SK-N-SH (cell line): Measurements from ENCODE around the gene MCTP1. TPM values are rescaled to one million over a fixed set of nuclear protein-coding genes. Genes with fewer than 3 reads are reported as not detected.
A peak's percentile ranks its signal among the peaks of the same experiment; 100 is the strongest.

ENCODE experiments used
- CTCF ChIA-PET: fragments of 300-600, 350-600 bp; formaldehyde crosslinking; extraction: SDS; loops from one replicate; lab custom pipeline; 2021; lab: Yijun Ruan, JAX
- POLR2A ChIA-PET: fragments of 350-600 bp; sonication (Branson Sonifier 250); formaldehyde crosslinking; extraction: SDS; loops from one replicate; lab custom pipeline; 2020; ENCODE audit warnings: antibody characterized with exemption, inconsistent platforms; lab: Yijun Ruan, JAX
- DNase-seq: peaks from one replicate; pipeline ENCODE4 v3.0.0; 2012
- H2AFZ ChIP-seq: fragments of 200-600 bp; sonication (generic); 2 replicates; pipeline ENCODE4 v1.8.1; 2016; ENCODE audit warnings: antibody characterized with exemption, mild to moderate bottlenecking, low read depth
- H3F3A ChIP-seq: fragments of 200-600 bp; sonication (generic); replicated peaks from 2 replicates; pipeline ENCODE3; 2016; ENCODE audit warnings: antibody characterized with exemption, mild to moderate bottlenecking; ENCODE audit not compliant: insufficient read depth
- H3K27ac ChIP-seq, 2 experiments: fragments of 200-500 bp in 1 of 2; fragments of 200-600 bp in 1 of 2; sonication (Bioruptor generic) in 1 of 2; sonication (generic), shearing (Covaris generic) in 1 of 2; 2 replicates each; pipeline versions ENCODE4 v1.5.1 to v1.6.1; 2014 to 2016; ENCODE audit warnings: low read depth in 2 of 2, inconsistent platforms in 1 of 2, low read length in 1 of 2, mild to moderate bottlenecking in 1 of 2, mixed read lengths in 1 of 2
- H3K27me3 ChIP-seq: fragments of 200-600 bp; sonication (generic), shearing (Covaris generic); 2 replicates; pipeline ENCODE4 v1.6.1; 2016; ENCODE audit warnings: mixed run types; ENCODE audit not compliant: insufficient read depth
- H3K36me3 ChIP-seq, 2 experiments: fragments of 200-500 bp in 1 of 2; fragments of 200-600 bp in 1 of 2; sonication (Bioruptor generic) in 1 of 2; sonication (generic) in 1 of 2; replicated peaks in 1 of 2; 2 replicates each; pipeline versions ENCODE3 to v1.5.1; 2014 to 2016; ENCODE audit warnings: low read length in 1 of 2, mild to moderate bottlenecking in 1 of 2; ENCODE audit not compliant: insufficient read depth in 2 of 2, control insufficient read depth in 1 of 2
- H3K4me1 ChIP-seq, 2 experiments: fragments of 200-500 bp in 1 of 2; fragments of 200-600 bp in 1 of 2; sonication (Bioruptor generic) in 1 of 2; sonication (generic), shearing (Covaris generic) in 1 of 2; 2 replicates each; pipeline versions ENCODE4 v1.5.1 to v1.6.1; 2014 to 2016; ENCODE audit warnings: low read depth in 1 of 2, low read length in 1 of 2, mixed run types in 1 of 2; ENCODE audit not compliant: insufficient read depth in 2 of 2, control insufficient read depth in 1 of 2
- H3K4me2 ChIP-seq: fragments of 200-600 bp; sonication (generic), shearing (Covaris generic); 2 replicates; pipeline ENCODE4 v1.6.1; 2017; ENCODE audit warnings: mixed run types
- H3K4me3 ChIP-seq, 2 experiments: fragments of 200-500 bp in 1 of 2; fragments of 200-600 bp in 1 of 2; sonication (Bioruptor generic) in 1 of 2; sonication (generic), shearing (Covaris generic) in 1 of 2; 2 replicates each; pipeline versions ENCODE4 v1.5.1 to v1.8.1; 2014 to 2016; ENCODE audit warnings: low read depth in 2 of 2, inconsistent platforms in 1 of 2, low read length in 1 of 2, mild to moderate bottlenecking in 1 of 2, mixed read lengths in 1 of 2, moderate library complexity in 1 of 2
- H3K79me2 ChIP-seq: fragments of 200-600 bp; sonication (generic); 2 replicates; pipeline ENCODE4 v1.8.1; 2017; ENCODE audit warnings: mild to moderate bottlenecking; ENCODE audit not compliant: insufficient read depth
- H3K9ac ChIP-seq: fragments of 200-600 bp; sonication (generic); 2 replicates; pipeline ENCODE4 v1.6.1; 2017; ENCODE audit warnings: mixed run types
- H3K9me2 ChIP-seq: fragments of 200-600 bp; sonication (generic); 2 replicates; pipeline ENCODE4 v1.6.1; 2017; ENCODE audit warnings: mixed run types
- H3K9me3 ChIP-seq: fragments of 200-600 bp; sonication (generic); 2 replicates; pipeline ENCODE4 v1.6.1; 2017; ENCODE audit warnings: mixed run types, mild to moderate bottlenecking, moderate library complexity
- H4K20me1 ChIP-seq: fragments of 200-600 bp; sonication (generic); 2 replicates; pipeline ENCODE4 v1.6.1; 2017; ENCODE audit warnings: mild to moderate bottlenecking, mixed run types; ENCODE audit not compliant: insufficient read depth
- CTCF ChIP-seq: fragments of 200-600 bp; sonication (generic); IDR thresholded peaks from 2 replicates; pipeline ENCODE4 v1.6.1; 2017; ENCODE audit warnings: antibody characterized with exemption, mild to moderate bottlenecking, moderate library complexity
- EZH2phosphoT487 ChIP-seq: fragments of 200-600 bp; sonication (generic); IDR thresholded peaks from 2 replicates; pipeline ENCODE4 v1.6.1; 2017; ENCODE audit warnings: low read depth, mixed run types, mild to moderate bottlenecking, antibody characterized with exemption, moderate library complexity, borderline replicate concordance
- GABPA ChIP-seq: IDR thresholded peaks from 2 replicates; pipeline ENCODE4 v1.4.0; 2012; ENCODE audit warnings: low read depth, mild to moderate bottlenecking
- JUND ChIP-seq: IDR thresholded peaks from 2 replicates; pipeline ENCODE4 v1.4.0; 2012
- MAX ChIP-seq: IDR thresholded peaks from 2 replicates; pipeline ENCODE4 v1.4.0; 2012; ENCODE audit warnings: low read depth
- MEF2A ChIP-seq: IDR thresholded peaks from 2 replicates; pipeline ENCODE4 v1.4.0; 2012; ENCODE audit warnings: low read depth, borderline replicate concordance
- MXI1 ChIP-seq: IDR thresholded peaks from 2 replicates; pipeline ENCODE4 v1.6.1; 2012; ENCODE audit warnings: mild to moderate bottlenecking, low read depth, low read length, improper control_type of control experiment
- NFIC ChIP-seq: IDR thresholded peaks from 2 replicates; pipeline ENCODE4 v1.4.0; 2012; ENCODE audit warnings: borderline replicate concordance
- NRF1 ChIP-seq: IDR thresholded peaks from 2 replicates; pipeline ENCODE4 v1.6.1; 2012; ENCODE audit warnings: low read depth, mild to moderate bottlenecking, low read length
- PBX3 ChIP-seq: IDR thresholded peaks from 2 replicates; pipeline ENCODE4; 2012
- POLR2AphosphoS5 ChIP-seq: IDR thresholded peaks from 2 replicates; pipeline ENCODE4 v1.6.1; 2012; ENCODE audit warnings: low read depth, low read length
- REST ChIP-seq: IDR thresholded peaks from 2 replicates; pipeline ENCODE4 v1.6.1; 2012; ENCODE audit warnings: mild to moderate bottlenecking, low read depth, low read length, moderate library complexity
- RXRA ChIP-seq: IDR thresholded peaks from 2 replicates; pipeline ENCODE4 v1.4.0; 2012; ENCODE audit warnings: low read depth, mild to moderate bottlenecking, borderline replicate concordance
- SIN3A ChIP-seq: IDR thresholded peaks from 2 replicates; pipeline ENCODE4 v1.6.1; 2012; ENCODE audit warnings: low read depth, mild to moderate bottlenecking, low read length, moderate library complexity, borderline replicate concordance
- SMC3 ChIP-seq: IDR thresholded peaks from 2 replicates; pipeline ENCODE4 v1.6.1; 2012; ENCODE audit warnings: low read depth, low read length, improper control_type of control experiment
- TEAD4 ChIP-seq: IDR thresholded peaks from 2 replicates; pipeline ENCODE4 v1.4.0; 2012; ENCODE audit warnings: mild to moderate bottlenecking, borderline replicate concordance; ENCODE audit not compliant: insufficient read depth
- USF1 ChIP-seq: IDR thresholded peaks from 2 replicates; pipeline ENCODE4 v1.4.0; 2012; ENCODE audit warnings: low read depth, borderline replicate concordance
- YY1 ChIP-seq: IDR thresholded peaks from 2 replicates; pipeline ENCODE4 v1.4.0; 2012; ENCODE audit warnings: low read depth, mild to moderate bottlenecking
- WGBS: methylation state at CpG from one replicate; pipeline ENCODE4 v1.1.6; 2017; ENCODE audit warnings: low lambda C conversion rate; 5-methylcytosine and 5-hydroxymethylcytosine counted together
- polyA plus RNA-seq, 3 experiments: library from polyadenylated mRNA; depleted of rRNA; stranded (reverse); fragments of >200 nt; gene quantifications; 2 replicates each; pipeline ENCODE4 v1.2.3, GENCODE V29; 2012

MCTP1 gene
- polyA plus RNA-seq, 1 of the 3 experiments (the other 2 are of a cell fraction): 0.53 TPM

- TF ChIP-seq SIN3A (no peak), MXI1 (no peak), RXRA (no peak)
Observed at GRCh38 chr5:95181644-95182043, 103.2 kb downstream of the MCTP1 start (continued).

- Histone ChIP-seq H3F3A (peaks cover 2% of the 10 kb centered on the region), H3K4me1 (no peaks in the 10 kb centered on the region; a peak in 1 of 4 replicates), H3K9ac (no peak overlapping the region), H2AFZ (peak overlapping the region; percentile 12; the same call in 1 of the 2 replicates), H3K9me3 (no peaks in the 10 kb centered on the region), H3K4me3 (no peak overlapping the region), H3K79me2 (no peaks in the 10 kb centered on the region), H3K27ac (peak overlapping the region in 1 of 2 experiments; percentile 16; a peak in 1 of 4 replicates), H3K9me2 (no peaks in the 10 kb centered on the region), H3K4me2 (0 out of 2 replicates have a peak overlapping the region, but pooled peaks have one; percentile 6), H3K36me3 (no peaks in the 10 kb centered on the region), H4K20me1 (no peaks in the 10 kb centered on the region), H3K27me3 (no peaks in the 10 kb centered on the region)
- no peak for TF ChIP-seq MAX
- TF ChIP-seq USF1: no peak
- peak; percentile 47 for TF ChIP-seq CTCF
- TF ChIP-seq NFIC: 0 out of 2 replicates have a peak, but pooled peaks have one; percentile 28
- CTCF ChIA-PET: no interaction called here
- WGBS: 12% methylated on average over 4 of the region's 4 CpGs
- POLR2A ChIA-PET: no interaction called here
- no peak for DNase-seq
Observed at GRCh38 chr5:95178046-95178651, 106.7 kb downstream of the MCTP1 start.

- H3K27me3 ChIP-seq: no peaks in the 10 kb centered on the region
- 17% methylated on average over 4 of the region's 4 CpGs for WGBS
- H3K4me3 ChIP-seq: no peak overlapping the region
- H2AFZ ChIP-seq: peak overlapping the region; percentile 12; the same call in 1 of the 2 replicates
- H3K9me3 ChIP-seq: no peaks in the 10 kb centered on the region
- H4K20me1 ChIP-seq: no peaks in the 10 kb centered on the region
- H3K27ac ChIP-seq: peak overlapping the region in 1 of 2 experiments; percentile 16; a peak in 1 of 4 replicates
- no peak overlapping the region for H3K4me2 ChIP-seq
- no peaks in the 10 kb centered on the region for H3K36me3 ChIP-seq
- no peaks in the 10 kb centered on the region; a peak in 1 of 4 replicates for H3K4me1 ChIP-seq
- ChIA-PET POLR2A (no interaction called here), CTCF (no interaction called here)
- peaks cover 2% of the 10 kb centered on the region for H3F3A ChIP-seq
- no peaks in the 10 kb centered on the region for H3K9me2 ChIP-seq
- H3K79me2 ChIP-seq: no peaks in the 10 kb centered on the region
- H3K9ac ChIP-seq: no peak overlapping the region
- no peak for DNase-seq
- TF ChIP-seq YY1: no peak
- no peak for TF ChIP-seq POLR2AphosphoS5
- no peak for TF ChIP-seq MEF2A
- TF ChIP-seq JUND: no peak
- no peak for TF ChIP-seq GABPA
- TF ChIP-seq REST: no peak
- TF ChIP-seq NRF1: no peak
- TF ChIP-seq PBX3: no peak
- TF ChIP-seq SMC3: no peak
- TF ChIP-seq EZH2phosphoT487: no peak
- no peak for TF ChIP-seq TEAD4
- TF ChIP-seq MXI1: no peak
Observed at GRCh38 chr5:95177456-95177855, 107.4 kb downstream of the MCTP1 start.
